ENCODE results near the gene UBL4A.

Gene UBL4A

DNA sequence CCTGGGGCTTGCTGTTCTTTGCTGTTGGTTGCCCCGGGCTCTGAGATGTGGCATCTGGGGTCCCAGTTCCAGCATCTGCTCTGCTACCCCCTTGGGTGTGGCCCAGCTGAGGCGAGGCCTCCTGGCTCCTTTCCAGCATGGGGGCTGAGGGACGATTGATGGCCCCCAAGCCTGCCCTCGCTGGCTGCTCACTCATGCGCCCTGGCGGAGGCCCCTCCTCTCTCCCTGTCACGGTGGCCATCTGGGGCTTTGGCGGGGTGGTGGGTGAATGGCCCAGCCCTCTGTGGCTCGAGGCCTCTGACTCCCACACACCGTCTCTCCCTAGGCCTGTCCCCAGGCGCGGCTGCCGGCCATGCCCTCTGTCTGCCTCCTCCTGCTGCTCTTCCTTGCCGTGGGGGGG, 26.6 kb downstream of the UBL4A start:
- Mint-ChIP-seq H3K27me3 (ENCODE audit: low read depth) (no peaks in the 10 kb centered on the region), H3K4me3 (peak overlapping the region; percentile 86 to 95 (median 91)), H3K27ac (peak overlapping the region in 1 of 3 experiments; percentile 54), H3K4me1 (peaks cover 5% of the 10 kb centered on the region), H3K9me3 (peaks cover 17% of the 10 kb centered on the region), H3K36me3 (ENCODE audit: low read depth) (peaks cover 17% of the 10 kb centered on the region)
- TF ChIP-seq CTCF (IDR thresholded peaks at IDR 0.05; ENCODE audit: unreplicated experiment in 3 of 3) = no peak

- peak overlapping the region; percentile 56 to 84 (median 81) for H3K27ac Mint-ChIP-seq
These were observed 27.2 kb downstream of the UBL4A start for GRCh38 chrX:154458954-154459778.

DNA sequence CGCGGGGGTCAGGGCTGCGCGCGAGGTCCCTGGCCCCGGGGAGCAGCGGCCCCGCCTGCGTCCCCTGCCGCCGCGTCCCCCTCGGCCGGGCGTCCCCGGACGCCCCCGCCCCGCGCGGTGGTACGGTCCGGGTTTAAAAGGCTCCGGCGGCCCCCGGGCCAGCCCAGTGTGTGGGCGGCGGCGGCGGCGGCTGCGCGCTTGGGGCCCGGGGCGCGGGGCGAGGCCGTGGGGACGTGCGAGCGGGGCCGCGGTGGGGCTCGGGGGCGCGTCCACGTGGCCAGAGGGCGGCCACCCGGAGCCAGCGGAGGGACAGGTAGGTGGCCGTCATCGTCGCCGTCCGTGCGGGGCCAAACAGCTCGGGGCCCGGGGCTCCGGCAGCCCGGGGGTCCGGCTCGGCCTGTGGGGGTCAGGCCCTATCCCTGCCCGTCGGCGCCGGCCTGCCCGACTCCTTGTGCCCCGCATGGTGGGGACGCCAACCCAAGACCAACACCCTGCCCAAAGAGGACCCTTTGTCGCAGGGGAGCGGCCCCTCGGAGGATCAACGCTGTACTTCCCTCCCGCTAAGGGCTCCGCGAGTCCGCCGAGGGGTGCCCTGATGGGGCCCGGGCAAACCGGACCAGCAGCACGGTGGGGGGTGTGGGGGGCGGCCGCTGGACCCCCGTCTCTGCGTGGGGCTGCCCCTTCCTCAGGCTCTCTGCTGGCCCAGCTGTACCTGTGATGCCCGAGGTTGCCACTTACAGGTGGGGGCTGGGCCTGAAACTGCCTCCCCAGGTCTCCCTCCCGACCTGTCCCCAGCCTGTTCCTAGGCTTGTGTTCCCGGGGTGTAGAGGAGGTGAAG, 28.1 kb downstream of the UBL4A start, which contains the start of gene PLXNA3:
Gene PLXNA3, plus strand, starts transcription at position 166 of the 838 bp plus-strand sequence. CDS start 1,903 bp downstream, outside the sequence.
- H3K27ac Mint-ChIP-seq = peak within 1 kb of the TSS; percentile 94 to 99 (median 95)
- peaks cover 5% of the 10 kb centered on the region for H3K4me1 Mint-ChIP-seq
- H3K4me3 Mint-ChIP-seq = peak within 1 kb of the TSS; percentile 90 to 95 (median 93)
- TF ChIP-seq CTCF (IDR thresholded peaks at IDR 0.05; ENCODE audit: unreplicated experiment in 3 of 3) = no peak
- H3K27me3 Mint-ChIP-seq (ENCODE audit: low read depth) = no peaks in the 10 kb centered on the region
- H3K36me3 Mint-ChIP-seq (ENCODE audit: low read depth) = peaks cover 25% of the 10 kb centered on the region
- H3K9me3 Mint-ChIP-seq = peaks cover 25% of the 10 kb centered on the region

More at GRCh38 chrX:154458954-154459778, 27.2 kb downstream of the UBL4A start:
- peaks cover 24% of the 10 kb centered on the region for H3K9me3 Mint-ChIP-seq
- H3K36me3 Mint-ChIP-seq (ENCODE audit: low read depth) = peaks cover 23% of the 10 kb centered on the region
- no peaks in the 10 kb centered on the region for H3K27me3 Mint-ChIP-seq (ENCODE audit: low read depth)
- H3K4me3 Mint-ChIP-seq = peak overlapping the region; percentile 86 to 95 (median 91)
- no peak for TF ChIP-seq CTCF (IDR thresholded peaks at IDR 0.05; ENCODE audit: unreplicated experiment in 3 of 3)
- peaks cover 5% of the 10 kb centered on the region for H3K4me1 Mint-ChIP-seq

DNA sequence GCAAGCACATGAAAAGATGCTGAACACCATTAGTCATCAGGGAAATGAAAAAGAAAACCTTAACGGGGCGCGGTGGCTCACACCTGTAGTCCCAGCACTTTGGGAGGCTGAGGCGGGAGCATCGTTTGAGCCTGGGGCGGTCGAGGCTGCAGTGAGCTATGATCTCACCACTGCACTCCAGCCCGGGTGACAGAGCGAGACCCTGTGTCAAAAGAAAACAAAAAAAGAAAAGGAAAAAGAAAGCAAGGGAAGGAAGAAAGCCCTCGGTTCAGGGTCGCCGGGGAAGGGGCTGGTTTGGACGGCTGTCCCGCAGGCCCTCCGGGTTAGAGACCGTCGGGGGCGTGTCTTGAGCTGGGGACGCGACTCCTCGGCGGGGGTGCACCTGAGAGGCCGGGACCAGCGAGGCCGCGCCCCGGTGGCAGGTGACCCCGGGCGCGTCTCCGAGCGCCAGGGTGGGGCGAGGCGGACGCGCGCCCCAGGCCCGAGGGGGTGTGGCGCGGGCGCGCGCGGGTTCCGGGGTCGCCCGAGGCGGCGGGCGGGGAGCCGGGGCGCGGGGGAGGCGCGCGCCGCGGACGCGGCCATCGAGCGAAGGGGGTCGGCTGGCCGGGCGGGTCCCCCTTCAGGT, 28.8 kb downstream of the UBL4A start:
- H3K9me3 Mint-ChIP-seq = peaks cover 25% of the 10 kb centered on the region
- TF ChIP-seq CTCF (IDR thresholded peaks at IDR 0.05; ENCODE audit: unreplicated experiment in 3 of 3) = no peak
- H3K27ac Mint-ChIP-seq = peak overlapping the region; percentile 94 to 99 (median 95)
- peaks cover 5% of the 10 kb centered on the region for H3K4me1 Mint-ChIP-seq
- peak overlapping the region; percentile 90 to 95 (median 93) for H3K4me3 Mint-ChIP-seq
- peaks cover 26% of the 10 kb centered on the region for H3K36me3 Mint-ChIP-seq (ENCODE audit: low read depth)
- no peaks in the 10 kb centered on the region for H3K27me3 Mint-ChIP-seq (ENCODE audit: low read depth)

GRCh38 chrX:154452823-154453222, 33.6 kb downstream of the UBL4A start:
- Mint-ChIP-seq H3K27me3 (ENCODE audit: low read depth) (no peaks in the 10 kb centered on the region), H3K27ac (no peak overlapping the region), H3K9me3 (peaks cover 19% of the 10 kb centered on the region), H3K36me3 (ENCODE audit: low read depth) (peaks cover 20% of the 10 kb centered on the region), H3K4me3 (no peak overlapping the region), H3K4me1 (peaks cover 5% of the 10 kb centered on the region)
- no peak for TF ChIP-seq CTCF (IDR thresholded peaks at IDR 0.05; ENCODE audit: unreplicated experiment in 3 of 3)
